DND-41 (cell line): ENCODE data around the gene GNA14.

Experiments
- ATAC-seq: fragments of 200-7000 bp; cut with Tn5 transposase; 3 replicates; pipeline ENCODE4 v1.9.1; 2021; ENCODE audit warnings: low read depth; ENCODE audit not compliant: insufficient read depth
- DNase-seq: peaks from one replicate; pipeline ENCODE4 v3.0.0-alpha.2; 2020
- H2AFZ ChIP-seq: 2 replicates; pipeline ENCODE4 v1.6.0; 2012; ENCODE audit warnings: low read depth, low read length
- H3K27ac ChIP-seq: 2 replicates; pipeline ENCODE4 v1.5.1; 2012; ENCODE audit warnings: low read length, inconsistent platforms
- H3K27me3 ChIP-seq: fragments of 200-600 bp; sonication (generic); 2 replicates; pipeline ENCODE4 v1.6.0; 2012; ENCODE audit warnings: low read length, mild to moderate bottlenecking, inconsistent platforms; ENCODE audit not compliant: insufficient read depth, poor library complexity
- H3K36me3 ChIP-seq: 2 replicates; pipeline ENCODE4 v1.5.1; 2012; ENCODE audit warnings: low read length, inconsistent platforms; ENCODE audit not compliant: insufficient read depth
- H3K4me1 ChIP-seq: 2 replicates; pipeline ENCODE4 v1.5.1; 2012; ENCODE audit warnings: mild to moderate bottlenecking, low read length; ENCODE audit not compliant: insufficient read depth
- H3K4me2 ChIP-seq: 2 replicates; pipeline ENCODE4 v1.6.0; 2012; ENCODE audit warnings: mild to moderate bottlenecking, moderate library complexity, low read length, inconsistent platforms; ENCODE audit not compliant: insufficient read depth
- H3K4me3 ChIP-seq, 2 experiments: fragments of 200-600 bp in 1 of 2; shearing (Covaris generic) in 1 of 2; 2 replicates each; pipeline ENCODE4 v1.5.1; 2012 to 2016; ENCODE audit warnings: inconsistent platforms in 2 of 2, low read length in 2 of 2, mild to moderate bottlenecking in 2 of 2, low read depth in 1 of 2, moderate library complexity in 1 of 2
- H3K79me2 ChIP-seq: 2 replicates; pipeline ENCODE4 v1.6.0; 2012; ENCODE audit warnings: low read length, inconsistent platforms; ENCODE audit not compliant: insufficient read depth
- H3K9ac ChIP-seq: 2 replicates; pipeline ENCODE4 v1.6.0; 2012; ENCODE audit warnings: low read depth, mild to moderate bottlenecking, inconsistent platforms, low read length, moderate library complexity
- H3K9me3 ChIP-seq: 2 replicates; pipeline ENCODE4 v1.5.1; 2012; ENCODE audit warnings: low read length, moderate library complexity, mild to moderate bottlenecking, inconsistent platforms; ENCODE audit not compliant: insufficient read depth, severe bottlenecking
- H4K20me1 ChIP-seq: 2 replicates; pipeline ENCODE4 v1.6.0; 2012; ENCODE audit warnings: low read length; ENCODE audit not compliant: insufficient read depth
- CTCF ChIP-seq: IDR thresholded peaks from 2 replicates; pipeline ENCODE4 v1.5.1; 2012; ENCODE audit warnings: borderline replicate concordance, low read length, moderate library complexity, mild to moderate bottlenecking; ENCODE audit not compliant: poor library complexity, severe bottlenecking; ENCODE audit errors: extremely low read depth
- EZH2 ChIP-seq: IDR thresholded peaks from 3 replicates; pipeline ENCODE4 v1.6.1; 2012; ENCODE audit warnings: borderline replicate concordance, low read depth, mild to moderate bottlenecking, moderate library complexity, low read length, inconsistent platforms; ENCODE audit not compliant: severe bottlenecking

GNA14 gene

GRCh38 chr9:77533671-77534070 lies 114.5 kb downstream of the GNA14 start:
- Histone ChIP-seq H3K4me3 (no peak overlapping the region), H3K4me2 (no peak overlapping the region), H4K20me1 (no peaks in the 10 kb centered on the region), H2AFZ (no peak overlapping the region), H3K27me3 (no peaks in the 10 kb centered on the region), H3K4me1 (no peaks in the 10 kb centered on the region), H3K9me3 (no peaks in the 10 kb centered on the region), H3K79me2 (no peaks in the 10 kb centered on the region), H3K36me3 (no peaks in the 10 kb centered on the region), H3K27ac (no peak overlapping the region), H3K9ac (no peak overlapping the region)
- no peak for DNase-seq
- TF ChIP-seq EZH2, result no peak
- no peak for TF ChIP-seq CTCF
- ATAC-seq, result no peak

GRCh38 chr9:77532607-77533006 lies 115.5 kb downstream of the GNA14 start:
- Histone ChIP-seq H3K79me2 (no peaks in the 10 kb centered on the region), H2AFZ (no peak overlapping the region), H3K4me3 (no peak overlapping the region), H3K9me3 (no peaks in the 10 kb centered on the region), H3K4me2 (no peak overlapping the region), H3K9ac (no peak overlapping the region), H3K36me3 (no peaks in the 10 kb centered on the region), H3K27me3 (no peaks in the 10 kb centered on the region), H3K4me1 (no peaks in the 10 kb centered on the region), H4K20me1 (no peaks in the 10 kb centered on the region), H3K27ac (no peak overlapping the region)
- no peak for TF ChIP-seq EZH2
- no peak for TF ChIP-seq CTCF
- DNase-seq, result no peak
- ATAC-seq, result no peak

GRCh38 chr9:77531400-77531799 lies 116.7 kb downstream of the GNA14 start:
- H2AFZ ChIP-seq, result no peak overlapping the region
- H3K9me3 ChIP-seq, result no peaks in the 10 kb centered on the region
- DNase-seq (no peak), ATAC-seq (no peak)
- no peak overlapping the region for H3K4me3 ChIP-seq
- H3K4me2 ChIP-seq, result no peak overlapping the region
- no peaks in the 10 kb centered on the region for H3K27me3 ChIP-seq
- H3K79me2 ChIP-seq, result no peaks in the 10 kb centered on the region
- H3K4me1 ChIP-seq, result no peaks in the 10 kb centered on the region
- no peak overlapping the region for H3K27ac ChIP-seq
- no peak for TF ChIP-seq EZH2
- TF ChIP-seq CTCF, result no peak
- no peak overlapping the region for H3K9ac ChIP-seq
- no peaks in the 10 kb centered on the region for H4K20me1 ChIP-seq
- no peaks in the 10 kb centered on the region for H3K36me3 ChIP-seq

- no peaks in the 10 kb centered on the region for H3K4me1 ChIP-seq
- H3K79me2 ChIP-seq, result no peaks in the 10 kb centered on the region
- H3K4me2 ChIP-seq, result no peak overlapping the region
- H3K9me3 ChIP-seq, result no peaks in the 10 kb centered on the region
- H3K4me3 ChIP-seq, result no peak overlapping the region
- H3K36me3 ChIP-seq, result no peaks in the 10 kb centered on the region
- DNase-seq, result no peak
- no peak for ATAC-seq
- no peak overlapping the region for H2AFZ ChIP-seq
- no peak overlapping the region for H3K27ac ChIP-seq
- H4K20me1 ChIP-seq, result no peaks in the 10 kb centered on the region
- H3K9ac ChIP-seq, result no peak overlapping the region
- no peaks in the 10 kb centered on the region for H3K27me3 ChIP-seq
- TF ChIP-seq EZH2, result no peak
- TF ChIP-seq CTCF, result no peak
Measured at GRCh38 chr9:77523891-77524290, 124.2 kb downstream of the GNA14 start.
